Hepatocyte (in vitro differentiated cells): ENCODE measurements around the gene FOXQ1. TPM values are rescaled to one million over a fixed set of nuclear protein-coding genes. Genes with fewer than 3 reads are reported as not detected.

ENCODE experiments used
- DNase-seq: peaks from one replicate; pipeline ENCODE4 v3.0.0-alpha.2; 2016; ENCODE audit warnings: low spot score
- H2AFZ ChIP-seq: fragments of 200-600 bp; sonication (generic); 2 replicates; pipeline ENCODE4 v1.6.0; 2016; ENCODE audit warnings: antibody characterized with exemption, mild to moderate bottlenecking
- H3K27ac ChIP-seq: fragments of 200-600 bp; sonication (generic); 2 replicates; pipeline ENCODE4 v1.5.1; 2016; ENCODE audit warnings: mild to moderate bottlenecking
- H3K27me3 ChIP-seq: fragments of 200-600 bp; sonication (generic); 2 replicates; pipeline ENCODE4 v1.6.1; 2016
- H3K36me3 ChIP-seq: fragments of 200-600 bp; sonication (generic); replicated peaks from 2 replicates; pipeline ENCODE4 v1.5.1; 2016; ENCODE audit warnings: low read depth; ENCODE audit not compliant: insufficient read depth
- H3K4me1 ChIP-seq: fragments of 200-600 bp; sonication (generic); 2 replicates; pipeline ENCODE4 v1.5.1; 2016; ENCODE audit warnings: mild to moderate bottlenecking, moderate library complexity; ENCODE audit not compliant: insufficient read depth
- H3K4me2 ChIP-seq: fragments of 200-600 bp; sonication (generic); 2 replicates; pipeline ENCODE4 v1.6.0; 2016
- H3K4me3 ChIP-seq: fragments of 200-600 bp; sonication (generic); 2 replicates; pipeline ENCODE4 v1.5.1; 2016; ENCODE audit warnings: mild to moderate bottlenecking
- H3K79me2 ChIP-seq: fragments of 200-600 bp; sonication (generic); 2 replicates; pipeline ENCODE4 v1.6.0; 2017; ENCODE audit warnings: mild to moderate bottlenecking
- H3K9me2 ChIP-seq: fragments of 200-600 bp; sonication (generic); replicated peaks from 2 replicates; pipeline ENCODE4 v1.6.0; 2017; ENCODE audit warnings: mild to moderate bottlenecking; ENCODE audit not compliant: insufficient read depth
- H3K9me3 ChIP-seq: fragments of 200-600 bp; sonication (generic); 2 replicates; pipeline ENCODE4 v1.5.1; 2016; ENCODE audit warnings: low read depth, mild to moderate bottlenecking
- H4K20me1 ChIP-seq: fragments of 200-600 bp; sonication (generic); 2 replicates; pipeline ENCODE4 v1.6.0; 2016; ENCODE audit warnings: mild to moderate bottlenecking; ENCODE audit not compliant: insufficient read depth, poor library complexity, severe bottlenecking
- EZH2 ChIP-seq: fragments of 200-600 bp; sonication (generic); IDR thresholded peaks from 2 replicates; pipeline ENCODE4 v1.6.1; 2016; ENCODE audit warnings: antibody characterized with exemption, mild to moderate bottlenecking, borderline replicate concordance
- EZH2phosphoT487 ChIP-seq: fragments of 200-600 bp; sonication (generic); IDR thresholded peaks from one replicate; pipeline ENCODE4 v1.6.1; 2018; ENCODE audit warnings: antibody characterized with exemption, mild to moderate bottlenecking, low read depth, moderate library complexity; ENCODE audit not compliant: unreplicated experiment, severe bottlenecking
- WGBS: methylation state at CpG from one replicate; pipeline ENCODE4 v1.1.6; 2016; ENCODE audit warnings: low lambda C conversion rate; ENCODE audit errors: missing lambda C conversion rate; 5-methylcytosine and 5-hydroxymethylcytosine counted together
- polyA plus RNA-seq: library from polyadenylated mRNA; unstranded; fragments of >200 nt; fragmentation: Nextera tagmentation; extraction: Ambion mirVana; gene quantifications from 2 replicates; pipeline ENCODE4 v1.2.1, GENCODE V29; 2016
- total RNA-seq: library from RNA; depleted of rRNA; stranded (reverse); fragments of >200 nt; gene quantifications from 2 replicates; pipeline ENCODE4 v1.2.3, GENCODE V29; 2014
- TF ChIP-seq, protein P1 (sequence below): fragments of 200-600 bp; sonication (generic); IDR thresholded peaks from 2 replicates; pipeline ENCODE4 v1.5.1; 2016; ENCODE audit warnings: antibody characterized with exemption, mild to moderate bottlenecking; ENCODE audit not compliant: poor library complexity

The FOXQ1 gene
- total and polyA plus RNA-seq, 2 experiments from 2014 or later, result 12.8 to 25.9 TPM

DNA sequence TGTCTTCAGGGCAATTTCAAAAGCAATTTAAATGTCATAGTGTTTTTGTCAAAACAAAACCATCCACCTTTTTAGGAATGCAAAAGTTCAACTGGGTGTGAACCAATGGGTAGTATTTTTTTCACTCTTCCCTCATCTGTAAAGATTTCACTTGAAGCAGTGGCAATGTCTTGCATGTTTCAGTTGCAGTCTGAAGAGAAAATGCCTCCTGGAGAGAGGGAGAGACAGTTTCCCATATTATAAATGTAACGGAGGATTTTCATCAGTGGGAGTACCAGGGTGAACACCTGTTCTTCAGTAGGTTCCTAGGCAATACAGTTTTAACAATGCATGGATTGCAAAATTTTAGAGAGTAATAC lies 3.3 kb downstream of the FOXQ1 start:
- Histone ChIP-seq H3K4me3 (no peak overlapping the region), H3K4me1 (peaks cover 12% of the 10 kb centered on the region), H3K4me2 (peak overlapping the region; percentile 87), H3K79me2 (peaks cover 16% of the 10 kb centered on the region), H3K9me3 (no peaks in the 10 kb centered on the region), H3K9me2 (no peaks in the 10 kb centered on the region), H3K27ac (no peak overlapping the region), H3K36me3 (no peaks in the 10 kb centered on the region), H4K20me1 (no peaks in the 10 kb centered on the region), H2AFZ (no peak overlapping the region), H3K27me3 (peaks cover 38% of the 10 kb centered on the region)
- DNase-seq, result no peak
- TF ChIP-seq EZH2 (no peak), EZH2phosphoT487 (no peak)
- TF ChIP-seq, protein P1, sequence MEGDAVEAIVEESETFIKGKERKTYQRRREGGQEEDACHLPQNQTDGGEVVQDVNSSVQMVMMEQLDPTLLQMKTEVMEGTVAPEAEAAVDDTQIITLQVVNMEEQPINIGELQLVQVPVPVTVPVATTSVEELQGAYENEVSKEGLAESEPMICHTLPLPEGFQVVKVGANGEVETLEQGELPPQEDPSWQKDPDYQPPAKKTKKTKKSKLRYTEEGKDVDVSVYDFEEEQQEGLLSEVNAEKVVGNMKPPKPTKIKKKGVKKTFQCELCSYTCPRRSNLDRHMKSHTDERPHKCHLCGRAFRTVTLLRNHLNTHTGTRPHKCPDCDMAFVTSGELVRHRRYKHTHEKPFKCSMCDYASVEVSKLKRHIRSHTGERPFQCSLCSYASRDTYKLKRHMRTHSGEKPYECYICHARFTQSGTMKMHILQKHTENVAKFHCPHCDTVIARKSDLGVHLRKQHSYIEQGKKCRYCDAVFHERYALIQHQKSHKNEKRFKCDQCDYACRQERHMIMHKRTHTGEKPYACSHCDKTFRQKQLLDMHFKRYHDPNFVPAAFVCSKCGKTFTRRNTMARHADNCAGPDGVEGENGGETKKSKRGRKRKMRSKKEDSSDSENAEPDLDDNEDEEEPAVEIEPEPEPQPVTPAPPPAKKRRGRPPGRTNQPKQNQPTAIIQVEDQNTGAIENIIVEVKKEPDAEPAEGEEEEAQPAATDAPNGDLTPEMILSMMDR, result no peak
- WGBS, result 83% methylated on average over 1 of the region's 1 CpG

DNA sequence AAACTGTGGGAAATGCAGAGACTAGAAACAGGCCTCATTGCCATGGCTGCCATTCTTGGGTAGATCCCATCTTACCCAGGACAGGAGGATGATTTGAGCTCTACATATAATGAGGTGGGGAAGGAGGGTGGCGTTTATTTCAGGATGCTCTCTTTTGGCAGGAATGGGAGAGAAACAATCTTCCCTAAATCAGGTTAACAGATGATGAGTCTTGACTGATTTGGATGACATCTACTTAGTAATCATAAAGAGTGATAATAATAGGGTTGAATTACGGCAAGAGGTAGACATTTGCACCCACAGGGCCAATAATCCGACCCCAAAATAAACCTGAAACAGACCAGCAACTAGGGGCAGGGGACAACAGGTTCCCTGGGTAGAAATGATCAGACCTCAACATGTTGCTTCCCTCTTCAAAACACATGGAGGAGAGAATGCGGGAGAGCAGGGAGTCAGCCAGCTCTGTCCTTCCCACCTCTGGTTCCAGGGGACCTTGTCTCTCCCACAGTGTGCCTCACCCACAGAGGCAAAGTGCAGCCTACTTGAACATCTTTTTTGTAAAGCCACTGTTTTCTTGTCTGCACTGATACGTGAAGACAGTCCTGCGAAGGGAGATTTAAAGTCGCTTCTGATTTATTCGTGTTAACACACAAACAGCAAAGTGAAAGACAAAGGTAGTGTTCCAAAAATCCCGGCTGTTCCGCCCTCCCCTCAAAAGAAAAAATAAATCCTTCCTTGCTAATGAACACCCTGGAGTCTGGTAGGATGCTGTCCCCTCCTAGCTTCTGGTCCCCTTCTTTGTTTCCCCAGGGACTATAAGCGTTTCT lies 3.9 kb downstream of the FOXQ1 start:
- DNase-seq, result no peak
- peak overlapping the region; percentile 31 for H3K27ac ChIP-seq
- H3K4me1 ChIP-seq, result peaks cover 6% of the 10 kb centered on the region
- H3K4me3 ChIP-seq, result peak overlapping the region; percentile 55
- no peaks in the 10 kb centered on the region for H3K9me2 ChIP-seq
- H3K4me2 ChIP-seq, result peak overlapping the region; percentile 87
- peaks cover 16% of the 10 kb centered on the region for H3K79me2 ChIP-seq
- no peaks in the 10 kb centered on the region for H3K9me3 ChIP-seq
- no peaks in the 10 kb centered on the region for H3K36me3 ChIP-seq
- peaks cover 32% of the 10 kb centered on the region for H3K27me3 ChIP-seq
- no peak overlapping the region for H2AFZ ChIP-seq
- H4K20me1 ChIP-seq, result no peaks in the 10 kb centered on the region
- 58% methylated on average over 11 of the region's 11 CpGs for WGBS
- TF ChIP-seq, protein P1, result no peak
- no peak for TF ChIP-seq EZH2
- TF ChIP-seq EZH2phosphoT487, result no peak

DNA sequence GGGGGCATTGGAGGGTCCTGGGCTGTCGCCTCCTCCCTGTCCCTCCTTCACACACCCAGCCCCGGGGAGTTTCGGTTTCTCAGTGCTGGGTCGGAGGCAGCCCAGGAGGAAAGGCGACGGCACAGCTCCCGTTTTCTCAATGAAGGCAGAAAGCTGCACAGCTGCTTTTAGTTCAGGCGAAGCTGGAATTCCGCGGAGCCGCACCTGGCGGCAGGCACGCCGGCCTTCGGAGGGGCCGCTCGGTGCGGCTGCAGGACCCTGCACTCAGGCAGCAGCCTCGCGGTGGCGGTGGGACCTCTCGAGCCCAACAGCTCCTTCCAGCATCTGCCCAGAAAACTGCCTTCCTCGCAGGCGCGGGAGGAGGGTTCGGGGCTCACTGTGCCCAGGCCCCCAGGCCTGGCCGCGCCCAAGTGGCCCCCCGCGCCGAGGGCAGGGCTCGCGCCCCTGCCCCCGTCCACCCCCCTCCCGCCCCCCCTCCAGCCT lies 4.6 kb downstream of the FOXQ1 start:
- Histone ChIP-seq H3K27ac (peak overlapping the region; percentile 31), H3K4me2 (peak overlapping the region; percentile 87), H3K36me3 (no peaks in the 10 kb centered on the region), H3K4me3 (peak overlapping the region; percentile 55), H2AFZ (peak overlapping the region; percentile 68), H4K20me1 (no peaks in the 10 kb centered on the region), H3K27me3 (peaks cover 29% of the 10 kb centered on the region), H3K4me1 (peaks cover 6% of the 10 kb centered on the region), H3K79me2 (peaks cover 16% of the 10 kb centered on the region), H3K9me3 (no peaks in the 10 kb centered on the region), H3K9me2 (no peaks in the 10 kb centered on the region)
- WGBS, result 5% methylated on average over 20 of the region's 35 CpGs
- DNase-seq, result peak; percentile 48
- TF ChIP-seq EZH2 (no peak), EZH2phosphoT487 (no peak)
- TF ChIP-seq, protein P1, result no peak
